ENCODE results near the gene ERF. TPM values are rescaled to one million over a fixed set of nuclear protein-coding genes. Genes with fewer than 3 reads are reported as not detected.

Gene ERF
- polyA plus RNA-seq, 2 of the 4 experiments (the other 2 are of a cell fraction) = 103 to 120 TPM

DNA sequence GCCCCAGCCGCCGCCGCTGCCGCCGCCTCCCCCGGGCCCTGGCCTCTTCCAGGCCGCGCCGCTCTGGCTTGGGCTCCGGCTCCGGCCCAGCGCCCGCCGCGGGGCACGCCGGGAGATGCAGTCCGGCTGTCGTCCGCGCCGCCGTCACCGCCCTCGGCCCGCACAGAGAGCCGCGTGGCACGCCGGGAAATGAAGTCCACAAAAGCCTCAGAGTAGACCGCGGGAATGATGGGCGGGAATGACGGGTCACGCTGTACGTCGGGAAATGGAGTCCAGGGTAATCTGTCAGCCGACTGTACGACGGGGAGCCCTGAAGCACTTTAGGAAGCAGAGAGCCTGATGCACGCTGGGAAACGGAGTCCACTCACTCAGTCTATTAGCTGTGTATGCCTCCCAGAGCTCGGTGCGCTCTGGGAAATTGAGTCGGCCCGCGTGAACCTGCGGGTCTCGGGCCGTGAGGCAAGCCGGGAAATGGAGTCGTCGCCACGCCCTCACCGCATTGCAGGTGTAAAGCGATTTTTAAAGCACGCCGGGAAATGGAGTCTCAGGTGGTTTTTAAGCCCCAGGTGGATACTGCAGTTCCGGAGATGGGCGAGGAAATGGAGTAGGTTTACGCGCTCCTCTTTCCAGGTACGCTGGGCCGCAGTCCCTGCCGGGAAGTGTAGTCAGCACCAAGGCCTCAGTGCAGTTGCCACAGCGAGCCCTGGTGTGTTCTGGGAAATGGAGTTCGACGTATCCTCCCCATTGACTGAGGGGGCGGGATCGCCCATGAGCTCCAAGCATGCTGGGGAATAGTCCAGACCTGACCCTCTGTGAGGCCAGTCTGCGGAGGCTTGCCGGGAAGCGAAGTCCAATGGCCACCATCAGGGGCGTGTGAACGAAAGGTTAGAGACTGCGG is 12.2 kb downstream of the ERF start, which contains the start of gene GSK3A:
Gene GSK3A, minus strand, starts transcription at position 91 of the 898 bp plus-strand sequence. CDS start 137 bp downstream, outside the sequence.
- peak; percentile 100 for FAIRE-seq
- Histone ChIP-seq H3K4me3 (peak within 1 kb of the TSS; percentile 65), H3K4me2 (peak within 1 kb of the TSS; percentile 95), H3K9me3 (no peaks in the 10 kb centered on the region), H3K4me1 (peaks cover 42% of the 10 kb centered on the region), H3K27ac (peak within 1 kb of the TSS; percentile 87 to 90)
- 2% methylated on average over 64 of the region's 76 CpGs for WGBS (ENCODE audit: missing lambda C conversion rate)
- TF ChIP-seq, protein P1, sequence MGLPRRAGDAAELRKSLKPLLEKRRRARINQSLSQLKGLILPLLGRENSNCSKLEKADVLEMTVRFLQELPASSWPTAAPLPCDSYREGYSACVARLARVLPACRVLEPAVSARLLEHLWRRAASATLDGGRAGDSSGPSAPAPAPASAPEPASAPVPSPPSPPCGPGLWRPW (IDR thresholded peaks at IDR 0.05) = no peak
- peak; percentile 52 for TF ChIP-seq MAZ (IDR thresholded peaks at IDR 0.05; ENCODE audit: borderline replicate concordance, low read depth, low read length)
- TF ChIP-seq, protein P2, sequence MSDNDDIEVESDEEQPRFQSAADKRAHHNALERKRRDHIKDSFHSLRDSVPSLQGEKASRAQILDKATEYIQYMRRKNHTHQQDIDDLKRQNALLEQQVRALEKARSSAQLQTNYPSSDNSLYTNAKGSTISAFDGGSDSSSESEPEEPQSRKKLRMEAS (IDR thresholded peaks at IDR 0.05) = peak; percentile 91
- no peak for TF ChIP-seq TP53 (CRISPR knock-in tag; IDR thresholded peaks at IDR 0.05)
- no peak for TF ChIP-seq RNF2 (IDR thresholded peaks at IDR 0.05; ENCODE audit: borderline replicate concordance, low read depth)
- TF ChIP-seq RARB (CRISPR knock-in tag; IDR thresholded peaks at IDR 0.05) = no peak
- TF ChIP-seq CHD2 (IDR thresholded peaks at IDR 0.05; ENCODE audit: low read length, partially characterized antibody) = peak; percentile 66
- TF ChIP-seq MYC (IDR thresholded peaks at IDR 0.05; ENCODE audit: borderline replicate concordance, low read length) = peak; percentile 82
- peak; percentile 44; the same call in 1 of the 2 replicates for TF ChIP-seq POLR2AphosphoS2 (conservative IDR thresholded peaks at IDR 0.05; ENCODE audit: low read length)
- TF ChIP-seq, protein P3, sequence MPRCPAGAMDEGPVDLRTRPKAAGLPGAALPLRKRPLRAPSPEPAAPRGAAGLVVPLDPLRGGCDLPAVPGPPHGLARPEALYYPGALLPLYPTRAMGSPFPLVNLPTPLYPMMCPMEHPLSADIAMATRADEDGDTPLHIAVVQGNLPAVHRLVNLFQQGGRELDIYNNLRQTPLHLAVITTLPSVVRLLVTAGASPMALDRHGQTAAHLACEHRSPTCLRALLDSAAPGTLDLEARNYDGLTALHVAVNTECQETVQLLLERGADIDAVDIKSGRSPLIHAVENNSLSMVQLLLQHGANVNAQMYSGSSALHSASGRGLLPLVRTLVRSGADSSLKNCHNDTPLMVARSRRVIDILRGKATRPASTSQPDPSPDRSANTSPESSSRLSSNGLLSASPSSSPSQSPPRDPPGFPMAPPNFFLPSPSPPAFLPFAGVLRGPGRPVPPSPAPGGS (IDR thresholded peaks at IDR 0.05) = peak; percentile 96
- TF ChIP-seq ZSCAN20 (CRISPR knock-in tag; IDR thresholded peaks at IDR 0.05) = no peak
- TF ChIP-seq RAD21 (conservative IDR thresholded peaks at IDR 0.05 in 1 of 2, IDR thresholded peaks at IDR 0.05 in 1 of 2) = 0 out of 5 replicates have a peak, but pooled peaks of 1 of the 2 experiments have one; percentile 3
- peak; percentile 54 to 87; a peak in 3 of 4 replicates for TF ChIP-seq CEBPB (IDR thresholded peaks at IDR 0.05)
- TF ChIP-seq RFX5 (IDR thresholded peaks at IDR 0.05) = no peak; the same call in 1 of the 2 replicates
- TF ChIP-seq BHLHE40 (IDR thresholded peaks at IDR 0.05; ENCODE audit: low read depth, low read length) = 0 out of 2 replicates have a peak, but pooled peaks have one; percentile 2
- TF ChIP-seq, protein P4, sequence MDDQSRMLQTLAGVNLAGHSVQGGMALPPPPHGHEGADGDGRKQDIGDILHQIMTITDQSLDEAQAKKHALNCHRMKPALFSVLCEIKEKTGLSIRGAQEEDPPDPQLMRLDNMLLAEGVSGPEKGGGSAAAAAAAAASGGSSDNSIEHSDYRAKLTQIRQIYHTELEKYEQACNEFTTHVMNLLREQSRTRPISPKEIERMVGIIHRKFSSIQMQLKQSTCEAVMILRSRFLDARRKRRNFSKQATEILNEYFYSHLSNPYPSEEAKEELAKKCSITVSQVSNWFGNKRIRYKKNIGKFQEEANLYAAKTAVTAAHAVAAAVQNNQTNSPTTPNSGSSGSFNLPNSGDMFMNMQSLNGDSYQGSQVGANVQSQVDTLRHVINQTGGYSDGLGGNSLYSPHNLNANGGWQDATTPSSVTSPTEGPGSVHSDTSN (IDR thresholded peaks at IDR 0.05) = peak; percentile 56
- TF ChIP-seq, protein P5, sequence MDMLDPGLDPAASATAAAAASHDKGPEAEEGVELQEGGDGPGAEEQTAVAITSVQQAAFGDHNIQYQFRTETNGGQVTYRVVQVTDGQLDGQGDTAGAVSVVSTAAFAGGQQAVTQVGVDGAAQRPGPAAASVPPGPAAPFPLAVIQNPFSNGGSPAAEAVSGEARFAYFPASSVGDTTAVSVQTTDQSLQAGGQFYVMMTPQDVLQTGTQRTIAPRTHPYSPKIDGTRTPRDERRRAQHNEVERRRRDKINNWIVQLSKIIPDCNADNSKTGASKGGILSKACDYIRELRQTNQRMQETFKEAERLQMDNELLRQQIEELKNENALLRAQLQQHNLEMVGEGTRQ (IDR thresholded peaks at IDR 0.05) = no peak
- peak; percentile 99 for TF ChIP-seq POLR2A (IDR thresholded peaks at IDR 0.05; ENCODE audit: low read length)
- TF ChIP-seq EHF (CRISPR knock-in tag; IDR thresholded peaks at IDR 0.05) = no peak
- no peak for TF ChIP-seq FOXS1 (CRISPR knock-in tag; IDR thresholded peaks at IDR 0.05)
- TF ChIP-seq MAFK (IDR thresholded peaks at IDR 0.05; ENCODE audit: partially characterized antibody) = peak; percentile 43
- no peak for TF ChIP-seq FOSB (CRISPR knock-in tag; IDR thresholded peaks at IDR 0.05)
- no peak for TF ChIP-seq FOSL2 (IDR thresholded peaks at IDR 0.05)
- peak; percentile 27; the same call in 1 of the 2 replicates for TF ChIP-seq FOSL2 (CRISPR knock-in tag; IDR thresholded peaks at IDR 0.05)
- peak; percentile 7; the same call in 1 of the 2 replicates for TF ChIP-seq GATA3 (IDR thresholded peaks at IDR 0.05; ENCODE audit: borderline replicate concordance)
- TF ChIP-seq JUN (IDR thresholded peaks at IDR 0.05) = peak; percentile 34 to 97; a peak in 4 of 5 replicates
- 0 out of 2 replicates have a peak, but pooled peaks have one; percentile 1 for TF ChIP-seq NFE2L2 (conservative IDR thresholded peaks at IDR 0.05; ENCODE audit: low read length)
- TF ChIP-seq HOXB13 (CRISPR knock-in tag; IDR thresholded peaks at IDR 0.05; ENCODE audit: low read depth) = no peak
- peak; percentile 73; the same call in 1 of the 2 replicates for TF ChIP-seq HOXB5 (CRISPR knock-in tag; IDR thresholded peaks at IDR 0.05)
- TF ChIP-seq RCOR1 (IDR thresholded peaks at IDR 0.05; ENCODE audit: low read depth, low read length) = 0 out of 2 replicates have a peak, but pooled peaks have one; percentile 31
- 0 out of 3 replicates have a peak, but pooled peaks have one; percentile 27 for TF ChIP-seq SMC3 (IDR thresholded peaks at IDR 0.05)
- TF ChIP-seq, protein P6, sequence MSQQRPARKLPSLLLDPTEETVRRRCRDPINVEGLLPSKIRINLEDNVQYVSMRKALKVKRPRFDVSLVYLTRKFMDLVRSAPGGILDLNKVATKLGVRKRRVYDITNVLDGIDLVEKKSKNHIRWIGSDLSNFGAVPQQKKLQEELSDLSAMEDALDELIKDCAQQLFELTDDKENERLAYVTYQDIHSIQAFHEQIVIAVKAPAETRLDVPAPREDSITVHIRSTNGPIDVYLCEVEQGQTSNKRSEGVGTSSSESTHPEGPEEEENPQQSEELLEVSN (IDR thresholded peaks at IDR 0.05; ENCODE audit: borderline replicate concordance, low read depth) = peak; percentile 64
- CTCF ChIA-PET = interaction anchor here (0.9 to 21.7 kb wide), 17 partner anchors 8 to 196 kb away, joined by 3 to 616 read pairs (median 8); partner anchors contain the start of genes CIC, ERF, PAFAH1B3 and POU2F2
- peak; percentile 74 to 88 for ATAC-seq
- POLR2A ChIA-PET = interaction anchor here (0.5 to 3.9 kb wide), 33 partner anchors 9 to 1777 kb away, joined by 3 to 56 read pairs (median 5); partner anchors contain the start of genes BLVRB, CIC, ERF and PAFAH1B3
- peak; percentile 100 for DNase-seq (ENCODE audit: low read depth in 1 of 2, low spot score in 1 of 2)

All from A549 (cell line).